ENCODE measurements around the gene ARHGAP23. TPM values are rescaled to one million over a fixed set of nuclear protein-coding genes. Genes with fewer than 3 reads are reported as not detected.

Gene ARHGAP23
- total RNA-seq, 3 donors from 2014 or later (not counting 1 experiment from before 2014, with no cell fraction given) = 0.19 to 1.8 (median 1.7) TPM

GRCh38 chr17:38443356-38444031 is 15.2 kb downstream of the ARHGAP23 start:
- Histone ChIP-seq H3K9me3 (ENCODE audit: control insufficient read depth, insufficient read depth, low read length) (no peaks in the 10 kb centered on the region), H3K27ac (ENCODE audit: low read length) (no peak overlapping the region), H3K36me3 (ENCODE audit: control insufficient read depth, insufficient read depth, low read length) (no peaks in the 10 kb centered on the region), H3K4me3 (ENCODE audit: low read length) (no peak overlapping the region), H3K4me1 (ENCODE audit: control insufficient read depth, insufficient read depth, low read length) (no peaks in the 10 kb centered on the region), H3K27me3 (ENCODE audit: control insufficient read depth, insufficient read depth, low read length) (peaks cover 3% of the 10 kb centered on the region)
- peaks cover 0 to 6% of the 10 kb centered on the region in 2 donors for H3K27me3 Mint-ChIP-seq (ENCODE audit: low read depth in 2 of 2)
- no peak overlapping the region for H3K27ac Mint-ChIP-seq
- no peaks in the 10 kb centered on the region for H3K4me1 Mint-ChIP-seq
- TF ChIP-seq, protein P1, sequence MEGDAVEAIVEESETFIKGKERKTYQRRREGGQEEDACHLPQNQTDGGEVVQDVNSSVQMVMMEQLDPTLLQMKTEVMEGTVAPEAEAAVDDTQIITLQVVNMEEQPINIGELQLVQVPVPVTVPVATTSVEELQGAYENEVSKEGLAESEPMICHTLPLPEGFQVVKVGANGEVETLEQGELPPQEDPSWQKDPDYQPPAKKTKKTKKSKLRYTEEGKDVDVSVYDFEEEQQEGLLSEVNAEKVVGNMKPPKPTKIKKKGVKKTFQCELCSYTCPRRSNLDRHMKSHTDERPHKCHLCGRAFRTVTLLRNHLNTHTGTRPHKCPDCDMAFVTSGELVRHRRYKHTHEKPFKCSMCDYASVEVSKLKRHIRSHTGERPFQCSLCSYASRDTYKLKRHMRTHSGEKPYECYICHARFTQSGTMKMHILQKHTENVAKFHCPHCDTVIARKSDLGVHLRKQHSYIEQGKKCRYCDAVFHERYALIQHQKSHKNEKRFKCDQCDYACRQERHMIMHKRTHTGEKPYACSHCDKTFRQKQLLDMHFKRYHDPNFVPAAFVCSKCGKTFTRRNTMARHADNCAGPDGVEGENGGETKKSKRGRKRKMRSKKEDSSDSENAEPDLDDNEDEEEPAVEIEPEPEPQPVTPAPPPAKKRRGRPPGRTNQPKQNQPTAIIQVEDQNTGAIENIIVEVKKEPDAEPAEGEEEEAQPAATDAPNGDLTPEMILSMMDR (IDR thresholded peaks at IDR 0.05) = no peak
- DNase-seq = peak in 1 of 2 donors; percentile 16
- intact Hi-C loops (cut with micrococcal nuclease) = no loop called here
- H3K9me3 Mint-ChIP-seq = no peaks in the 10 kb centered on the region
- 58% methylated on average over 7 of the region's 7 CpGs for WGBS (ENCODE audit: insufficient coverage)
- ATAC-seq = no peak
- H3K36me3 Mint-ChIP-seq = no peaks in the 10 kb centered on the region
- no peak overlapping the region for H3K4me3 Mint-ChIP-seq

DNA sequence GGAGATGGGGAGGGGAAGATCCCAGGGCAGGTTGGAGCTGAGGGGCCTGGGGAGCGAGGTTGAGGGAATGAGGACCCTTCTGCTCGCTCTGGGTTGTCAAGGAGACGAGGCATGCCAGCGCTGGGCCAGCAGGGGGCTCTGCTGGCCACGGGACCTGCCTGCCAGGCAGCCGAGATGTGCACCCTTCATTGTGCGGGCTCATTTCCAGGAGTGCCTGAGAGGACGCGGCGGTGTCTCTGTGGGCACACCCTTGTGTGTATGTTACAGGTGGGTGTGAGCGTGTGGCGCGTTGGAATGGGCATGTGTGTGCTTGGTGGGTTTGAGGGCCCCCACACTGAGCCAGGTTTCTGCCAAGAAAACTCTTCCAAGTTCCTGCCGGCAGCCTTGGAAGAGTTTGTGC is 15.9 kb downstream of the ARHGAP23 start:
- Mint-ChIP-seq H3K27me3 (ENCODE audit: low read depth in 2 of 2) (peaks cover 0 to 6% of the 10 kb centered on the region in 2 donors), H3K4me1 (no peaks in the 10 kb centered on the region), H3K9me3 (no peaks in the 10 kb centered on the region), H3K4me3 (no peak overlapping the region), H3K27ac (no peak overlapping the region), H3K36me3 (no peaks in the 10 kb centered on the region)
- Histone ChIP-seq H3K36me3 (ENCODE audit: control insufficient read depth, insufficient read depth, low read length) (no peaks in the 10 kb centered on the region), H3K27ac (ENCODE audit: low read length) (no peak overlapping the region), H3K27me3 (ENCODE audit: control insufficient read depth, insufficient read depth, low read length) (peaks cover 3% of the 10 kb centered on the region), H3K9me3 (ENCODE audit: control insufficient read depth, insufficient read depth, low read length) (no peaks in the 10 kb centered on the region), H3K4me3 (ENCODE audit: low read length) (no peak overlapping the region), H3K4me1 (ENCODE audit: control insufficient read depth, insufficient read depth, low read length) (no peaks in the 10 kb centered on the region)
- WGBS (ENCODE audit: insufficient coverage) = 27% methylated on average over 14 of the region's 14 CpGs
- ATAC-seq (peak; percentile 62 to 80 (median 67)), DNase-seq (peak in 1 of 2 donors; percentile 73)
- intact Hi-C loops (cut with micrococcal nuclease) = no loop called here
- TF ChIP-seq, protein P1 (IDR thresholded peaks at IDR 0.05) = peak; percentile 57

DNA sequence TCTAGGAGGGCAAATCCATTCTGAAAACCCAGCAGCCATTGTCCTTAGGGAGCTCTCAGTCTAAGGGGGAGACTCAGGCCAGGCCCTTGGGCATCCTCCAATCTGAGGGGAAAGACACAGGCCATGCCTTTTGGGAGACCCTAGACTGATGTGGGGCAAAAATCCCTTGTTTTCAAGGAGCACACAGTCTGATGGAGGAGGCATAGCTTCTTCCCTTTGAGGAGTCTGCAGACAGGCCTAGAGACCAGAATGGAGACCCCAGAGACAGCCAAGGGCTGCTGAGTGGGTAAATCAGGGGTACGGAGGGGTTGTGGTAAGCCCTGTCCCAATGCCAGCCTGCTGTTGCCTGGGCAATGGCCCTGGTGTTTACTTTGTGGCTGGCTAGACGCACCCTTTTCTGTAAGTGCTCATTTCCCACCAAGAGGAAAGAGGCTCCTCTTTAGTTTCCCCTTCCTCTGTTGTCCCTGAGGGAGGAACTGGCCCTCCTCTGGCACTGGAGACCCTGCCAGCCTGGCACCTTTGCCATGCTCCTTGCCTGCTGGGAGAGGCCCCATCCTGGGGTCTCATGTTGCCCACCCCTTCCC is 19.3 kb downstream of the ARHGAP23 start:
- ATAC-seq (no peak), DNase-seq (no peak)
- Histone ChIP-seq H3K27ac (ENCODE audit: low read length) (no peak overlapping the region), H3K36me3 (ENCODE audit: control insufficient read depth, insufficient read depth, low read length) (no peaks in the 10 kb centered on the region), H3K4me3 (ENCODE audit: low read length) (no peak overlapping the region), H3K4me1 (ENCODE audit: control insufficient read depth, insufficient read depth, low read length) (no peaks in the 10 kb centered on the region), H3K9me3 (ENCODE audit: control insufficient read depth, insufficient read depth, low read length) (no peaks in the 10 kb centered on the region), H3K27me3 (ENCODE audit: control insufficient read depth, insufficient read depth, low read length) (peaks cover 4% of the 10 kb centered on the region)
- Mint-ChIP-seq H3K27ac (no peak overlapping the region), H3K4me3 (no peak overlapping the region), H3K27me3 (ENCODE audit: low read depth in 2 of 2) (peaks cover 5 to 9% of the 10 kb centered on the region in 2 donors), H3K36me3 (no peaks in the 10 kb centered on the region), H3K9me3 (no peaks in the 10 kb centered on the region), H3K4me1 (peaks cover 2 to 4% of the 10 kb centered on the region in 2 donors)
- TF ChIP-seq, protein P1 (IDR thresholded peaks at IDR 0.05) = no peak
- intact Hi-C loops (cut with micrococcal nuclease) = no loop called here
- 8% methylated on average over 2 of the region's 2 CpGs for WGBS (ENCODE audit: insufficient coverage)
